Natural killer cell (primary cell): Measurements from ENCODE around the gene MED26. TPM values are rescaled to one million over a fixed set of nuclear protein-coding genes. Genes with fewer than 3 reads are reported as not detected.

Experiments
- ATAC-seq, 3 donors: fragments of 150-1000 bp in 2 of 3; fragments of 200-7000 bp in 1 of 3; cut with Tn5 transposase; 1 replicate in 1 of 3; 2 replicates in 2 of 3; pipeline ENCODE4 v1.10.0; 2021; ENCODE audit warnings: mild to moderate bottlenecking in 2 of 3, moderate library complexity in 2 of 3
- DNase-seq, 2 donors: peaks; one replicate each; pipeline versions ENCODE4 v3.0.0 to v3.0.0-alpha.2; 2013 to 2021; ENCODE audit warnings: mixed read lengths in 1 of 2
- H3K27ac ChIP-seq: one replicate; pipeline ENCODE4 v1.5.1; 2013; ENCODE audit warnings: mild to moderate bottlenecking, low read length
- H3K27me3 ChIP-seq: one replicate; pipeline ENCODE4 v1.6.1; 2013; ENCODE audit warnings: low read length; ENCODE audit not compliant: control insufficient read depth, insufficient read depth
- H3K36me3 ChIP-seq: one replicate; pipeline ENCODE4 v1.6.1; 2013; ENCODE audit warnings: low read length; ENCODE audit not compliant: control insufficient read depth, insufficient read depth
- H3K4me1 ChIP-seq: one replicate; pipeline ENCODE4 v1.6.1; 2013; ENCODE audit warnings: low read length; ENCODE audit not compliant: control insufficient read depth, insufficient read depth
- H3K4me3 ChIP-seq: one replicate; pipeline ENCODE4 v1.5.1; 2013; ENCODE audit warnings: low read length
- H3K9me3 ChIP-seq: one replicate; pipeline ENCODE4 v1.6.1; 2013; ENCODE audit warnings: low read length; ENCODE audit not compliant: control insufficient read depth, insufficient read depth
- H3K27ac Mint-ChIP-seq, 2 donors: one replicate each; pipeline ENCODE4 v1.8.0; 2022; ENCODE audit warnings: mild to moderate bottlenecking in 2 of 2, mixed read lengths in 2 of 2, moderate library complexity in 1 of 2
- H3K27me3 Mint-ChIP-seq, 2 donors: one replicate each; pipeline ENCODE4 v1.8.0; 2022; ENCODE audit warnings: low read depth in 2 of 2, mixed read lengths in 2 of 2
- H3K36me3 Mint-ChIP-seq: one replicate; pipeline ENCODE4 v1.8.0; 2022; ENCODE audit warnings: mixed read lengths
- H3K4me1 Mint-ChIP-seq, 2 donors: one replicate each; pipeline ENCODE4 v1.8.0; 2022; ENCODE audit warnings: mixed read lengths in 2 of 2
- H3K4me3 Mint-ChIP-seq: one replicate; pipeline ENCODE4 v1.8.0; 2022; ENCODE audit warnings: mild to moderate bottlenecking, moderate library complexity, mixed read lengths
- H3K9me3 Mint-ChIP-seq, 2 donors: one replicate each; pipeline ENCODE4 v1.8.0; 2022; ENCODE audit warnings: mixed read lengths in 2 of 2
- CTCF ChIP-seq: fragments of 200-600 bp; IDR thresholded peaks from one replicate; pipeline ENCODE4 v1.8.0; 2022; ENCODE audit warnings: antibody characterized with exemption
- WGBS: methylation state at CpG from one replicate; pipeline ENCODE4 v1.1.7; 2013; ENCODE audit warnings: missing lambda C conversion rate; ENCODE audit not compliant: insufficient coverage; 5-methylcytosine and 5-hydroxymethylcytosine counted together
- intact Hi-C: fragments of 100-400 bp; cut with micrococcal nuclease; formaldehyde crosslinking; loops from one replicate; pipeline ENCODE4 v1.14.2; 2022
- total RNA-seq, 4 donors: library from RNA; stranded (reverse); fragments of 120-200 nt in 1 of 4; gene quantifications; one replicate each; pipeline versions ENCODE4 v1.2.3 to v1.2.4, GENCODE V29; 2013 to 2022

Gene MED26
- total RNA-seq, 3 donors from 2014 or later (not counting 1 experiment from before 2014, with no cell fraction given), result 34.7 to 47.5 (median 47.3) TPM

- H3K27me3 Mint-ChIP-seq, result no peaks in the 10 kb centered on the region
- ATAC-seq, result peak; percentile 32 to 48 (median 36)
- H3K36me3 Mint-ChIP-seq, result peaks cover 8% of the 10 kb centered on the region
- no peaks in the 10 kb centered on the region for H3K9me3 Mint-ChIP-seq
- WGBS, result under 1% methylated on average over 75 of the region's 75 CpGs
- peak in 1 of 2 donors; percentile 66 for DNase-seq
- TF ChIP-seq CTCF, result no peak
- peak overlapping the region; percentile 97 to 99 for H3K27ac Mint-ChIP-seq
- H3K9me3 ChIP-seq, result no peaks in the 10 kb centered on the region
- peaks cover 34% of the 10 kb centered on the region for H3K36me3 ChIP-seq
- H3K27ac ChIP-seq, result peak overlapping the region; percentile 40
- peak overlapping the region; percentile 74 for H3K4me3 Mint-ChIP-seq
- intact Hi-C loops, result loop anchor here (1.0 to 2.0 kb wide), 3 partner anchors 12 to 57 kb away; partner anchors contain the start of genes CHERP and MED26
- peaks cover 39% of the 10 kb centered on the region for H3K4me1 ChIP-seq
- no peaks in the 10 kb centered on the region for H3K27me3 ChIP-seq
- H3K4me3 ChIP-seq, result peak overlapping the region; percentile 39
- peaks cover 34 to 38% of the 10 kb centered on the region in 2 donors for H3K4me1 Mint-ChIP-seq
Observed at GRCh38 chr19:16571822-16572331, 56.1 kb downstream of the MED26 start.

GRCh38 chr19:16571283-16571682 is 56.7 kb downstream of the MED26 start:
- H3K27ac Mint-ChIP-seq, result peak overlapping the region; percentile 67 to 99
- WGBS, result 17% methylated on average over 6 of the region's 6 CpGs

GRCh38 chr19:16569609-16570320 is 58.2 kb downstream of the MED26 start:
- Mint-ChIP-seq H3K36me3 (peaks cover 8% of the 10 kb centered on the region), H3K27me3 (no peaks in the 10 kb centered on the region), H3K9me3 (no peaks in the 10 kb centered on the region), H3K4me3 (peak overlapping the region; percentile 55), H3K27ac (no peak overlapping the region), H3K4me1 (peaks cover 35 to 36% of the 10 kb centered on the region in 2 donors)
- Histone ChIP-seq H3K4me1 (peaks cover 54% of the 10 kb centered on the region), H3K27me3 (no peaks in the 10 kb centered on the region), H3K9me3 (no peaks in the 10 kb centered on the region), H3K27ac (no peak overlapping the region), H3K36me3 (peaks cover 18% of the 10 kb centered on the region), H3K4me3 (no peak overlapping the region)
- ATAC-seq, result no peak
- intact Hi-C loops, result loop anchor here (5.0 kb wide), 1 partner anchor 132 kb away; no protein-coding TSS in a partner anchor
- WGBS, result 98% methylated on average over 17 of the region's 17 CpGs
- no peak for TF ChIP-seq CTCF
- DNase-seq, result no peak

More at GRCh38 chr19:16571283-16571682, 56.7 kb downstream of the MED26 start:
- Mint-ChIP-seq H3K4me1 (peaks cover 40% of the 10 kb centered on the region in 2 donors), H3K36me3 (peaks cover 12% of the 10 kb centered on the region), H3K27me3 (no peaks in the 10 kb centered on the region), H3K4me3 (peak overlapping the region; percentile 74), H3K9me3 (no peaks in the 10 kb centered on the region)
- Histone ChIP-seq H3K4me1 (peaks cover 44% of the 10 kb centered on the region), H3K9me3 (no peaks in the 10 kb centered on the region), H3K4me3 (peak overlapping the region; percentile 39), H3K27ac (peak overlapping the region; percentile 40), H3K36me3 (peaks cover 28% of the 10 kb centered on the region), H3K27me3 (no peaks in the 10 kb centered on the region)
- no peak for ATAC-seq
- no peak for DNase-seq
- no peak for TF ChIP-seq CTCF
- intact Hi-C loops, result no loop called here
